T-cell (primary cell): ENCODE data around the gene WFS1. TPM values are rescaled to one million over a fixed set of nuclear protein-coding genes. Genes with fewer than 3 reads are reported as not detected.

Source experiments
- ATAC-seq, 4 experiments: fragments of 200-7000 bp in 3 of 4; fragments of 150-1000 bp in 1 of 4; cut with Tn5 transposase; replicated peaks in 1 of 4; 1 replicate in 3 of 4; 2 replicates in 1 of 4; pipeline ENCODE4 v1.10.0; 2021; ENCODE audit warnings: moderate library complexity in 3 of 4, mild to moderate bottlenecking in 2 of 4, moderate number of reproducible peaks in 1 of 4
- CTCF ChIA-PET, 2 donors: fragments of 300-600 bp; sonication (Branson Sonifier 250); formaldehyde crosslinking; loops; one replicate each; lab custom pipeline; 2022; ENCODE audit warnings: antibody characterized with exemption in 2 of 2; lab: Charles Lee
- POLR2A ChIA-PET, 2 donors: fragments of 300-600 bp; sonication (Branson Sonifier 250); formaldehyde crosslinking; loops; one replicate each; lab custom pipeline; 2022; ENCODE audit warnings: antibody characterized with exemption in 2 of 2; lab: Charles Lee
- DNase-seq, 35 experiments: peaks; one replicate each; pipeline versions ENCODE4 v3.0.0 to v3.0.0-alpha.2; 2013 to 2023
- H3K27ac ChIP-seq: one replicate; pipeline ENCODE4 v1.5.1; 2013; ENCODE audit warnings: low read length
- H3K27me3 ChIP-seq, 2 experiments: replicated peaks in 1 of 2; 1 replicate in 1 of 2; 2 replicates in 1 of 2; pipeline versions ENCODE4 v1.6.1 to v1.7.0; 2013; ENCODE audit warnings: low read length in 1 of 2, mixed read lengths in 1 of 2; ENCODE audit not compliant: control insufficient read depth in 2 of 2, insufficient read depth in 2 of 2; ENCODE audit errors: extremely low read depth in 1 of 2
- H3K36me3 ChIP-seq, 2 donors: 1 replicate in 1 of 2; 2 replicates in 1 of 2; pipeline versions ENCODE4 v1.6.1 to v1.7.0; 2013; ENCODE audit warnings: low read length in 1 of 2; ENCODE audit not compliant: control insufficient read depth in 2 of 2, insufficient read depth in 1 of 2; ENCODE audit errors: extremely low read depth in 1 of 2
- H3K4me1 ChIP-seq, 2 experiments: 1 replicate in 1 of 2; 2 replicates in 1 of 2; pipeline versions ENCODE4 v1.6.1 to v1.7.0; 2013; ENCODE audit warnings: low read length in 2 of 2, mixed read lengths in 1 of 2; ENCODE audit not compliant: insufficient read depth in 2 of 2, control insufficient read depth in 1 of 2; ENCODE audit errors: extremely low read depth in 1 of 2
- H3K4me3 ChIP-seq, 2 donors: 1 replicate in 1 of 2; 2 replicates in 1 of 2; pipeline versions ENCODE4 v1.5.1 to v1.7.0; 2013; ENCODE audit warnings: mild to moderate bottlenecking in 2 of 2, low read length in 1 of 2, moderate library complexity in 1 of 2; ENCODE audit not compliant: control insufficient read depth in 1 of 2; ENCODE audit errors: extremely low read depth in 1 of 2
- H3K9me3 ChIP-seq: 2 replicates; pipeline ENCODE4 v1.7.0; 2013
- H3K27ac Mint-ChIP-seq, 2 donors: one replicate each; pipeline ENCODE4 v1.8.0; 2020 to 2021; ENCODE audit warnings: mild to moderate bottlenecking in 2 of 2, mixed read lengths in 2 of 2
- H3K27me3 Mint-ChIP-seq, 2 donors: one replicate each; pipeline ENCODE4 v1.8.0; 2021 to 2022; ENCODE audit warnings: mixed read lengths in 2 of 2
- H3K36me3 Mint-ChIP-seq: one replicate; pipeline ENCODE4 v1.8.0; 2021; ENCODE audit warnings: mixed read lengths
- H3K4me1 Mint-ChIP-seq, 3 donors: one replicate each; pipeline ENCODE4 v1.8.0; 2020 to 2022; ENCODE audit warnings: mixed read lengths in 3 of 3, mild to moderate bottlenecking in 1 of 3
- H3K4me3 Mint-ChIP-seq, 3 donors: one replicate each; pipeline ENCODE4 v1.8.0; 2020 to 2022; ENCODE audit warnings: mild to moderate bottlenecking in 3 of 3, mixed read lengths in 3 of 3, moderate library complexity in 3 of 3
- H3K9me3 Mint-ChIP-seq, 3 donors: one replicate each; pipeline ENCODE4 v1.8.0; 2020 to 2022; ENCODE audit warnings: mixed read lengths in 3 of 3
- WGBS: methylation state at CpG from one replicate; pipeline ENCODE4 v1.1.5; 2013; ENCODE audit warnings: missing lambda C conversion rate; ENCODE audit not compliant: insufficient coverage; 5-methylcytosine and 5-hydroxymethylcytosine counted together
- total RNA-seq, 35 experiments: library from RNA in 6 of 35; stranded (reverse) in 6 of 35; fragments of 120-200 nt in 1 of 35; gene quantifications; one replicate each; pipeline versions ENCODE4 v1.2.1 to v1.2.4 and lab custom pipeline; 2013 to 2026

The WFS1 gene
- total RNA-seq, 5 donors from 2014 or later (not counting 1 experiment from before 2014, with no cell fraction given) = 3.2 to 6.2 (median 5.1) TPM

DNA sequence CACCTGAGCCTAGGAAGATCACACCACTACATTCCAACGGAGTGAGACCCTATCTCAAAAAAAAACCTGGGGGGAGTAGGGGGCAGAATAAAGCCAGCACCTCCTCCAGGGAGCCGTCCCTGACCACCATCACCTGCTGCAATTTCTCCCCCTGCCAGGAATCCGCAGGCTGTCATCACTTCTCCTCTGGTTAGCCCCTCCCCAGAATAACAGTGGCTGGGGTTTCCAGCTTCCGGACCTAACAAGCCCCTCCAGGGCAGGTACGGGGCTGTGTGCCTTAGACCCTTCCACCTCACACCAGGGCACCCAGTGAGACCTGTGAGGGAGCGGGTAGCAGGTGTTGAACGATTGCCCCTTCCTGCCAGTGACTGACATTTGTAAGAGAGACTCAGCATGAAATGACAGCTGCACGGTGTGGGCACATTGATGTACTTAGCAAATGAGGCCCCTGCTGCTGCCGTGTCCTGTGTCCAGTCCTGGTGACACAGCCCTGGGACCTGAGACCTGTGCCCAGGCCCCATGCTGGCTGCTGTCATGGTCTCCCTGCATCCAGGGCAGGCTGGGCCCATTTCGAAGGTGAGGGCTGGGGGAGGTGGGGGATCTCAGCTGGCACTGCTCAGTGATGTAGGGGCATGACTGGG is 6.7 kb upstream of the WFS1 start:
- Histone ChIP-seq H3K4me3 (no peak overlapping the region), H3K4me1 (no peaks in the 10 kb centered on the region), H3K27ac (no peak overlapping the region), H3K36me3 (no peaks in the 10 kb centered on the region), H3K9me3 (no peaks in the 10 kb centered on the region), H3K27me3 (peaks cover 0 to 42% of the 10 kb centered on the region in 2 experiments)
- Mint-ChIP-seq H3K36me3 (no peaks in the 10 kb centered on the region), H3K27me3 (peaks cover 20 to 23% of the 10 kb centered on the region in 2 donors), H3K9me3 (no peaks in the 10 kb centered on the region), H3K4me3 (no peak overlapping the region), H3K27ac (no peak overlapping the region), H3K4me1 (peaks cover 0 to 7% (median 2%) of the 10 kb centered on the region in 3 donors)
- ChIA-PET POLR2A (no interaction called here), CTCF (no interaction called here)
- WGBS = 84% methylated on average over 9 of the region's 10 CpGs
- no peak for DNase-seq
- no peak for ATAC-seq

- Histone ChIP-seq H3K4me1 (peaks cover 0 to 2% of the 10 kb centered on the region in 2 experiments), H3K4me3 (no peak overlapping the region), H3K9me3 (no peaks in the 10 kb centered on the region), H3K27me3 (peaks cover 0 to 40% of the 10 kb centered on the region in 2 experiments), H3K27ac (no peak overlapping the region), H3K36me3 (no peaks in the 10 kb centered on the region)
- Mint-ChIP-seq H3K36me3 (no peaks in the 10 kb centered on the region), H3K27ac (no peak overlapping the region), H3K9me3 (no peaks in the 10 kb centered on the region), H3K4me1 (peaks cover 0 to 11% (median 5%) of the 10 kb centered on the region in 3 donors), H3K4me3 (no peak overlapping the region), H3K27me3 (peaks cover 19 to 21% of the 10 kb centered on the region in 2 donors)
- ChIA-PET POLR2A (no interaction called here), CTCF (interaction anchor here in 1 of 2 donors (1.0 kb wide), 1 partner anchor 64 kb away, joined by 9 read pairs; no protein-coding TSS in a partner anchor)
- WGBS = 91% methylated on average over 3 of the region's 15 CpGs
- no peak for ATAC-seq
- DNase-seq = no peak
Measured at GRCh38 chr4:6263526-6264224, 6.0 kb upstream of the WFS1 start.

DNA sequence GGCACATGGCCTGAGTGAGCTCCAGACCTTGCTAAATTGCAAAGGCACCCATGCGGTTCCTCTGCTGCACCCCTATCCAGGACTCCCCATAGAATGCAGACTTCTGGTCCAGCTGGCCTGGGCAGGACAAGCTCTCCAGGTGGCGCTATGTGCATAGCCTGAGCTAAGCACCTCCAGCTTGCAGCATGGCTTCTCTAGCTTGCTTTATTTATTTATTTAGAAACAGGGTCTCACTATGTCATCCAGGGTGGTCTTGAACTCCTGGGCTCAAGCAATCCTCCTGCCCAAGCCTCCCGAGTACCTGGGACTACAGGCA is 5.5 kb upstream of the WFS1 start:
- Mint-ChIP-seq H3K36me3 (no peaks in the 10 kb centered on the region), H3K27me3 (peaks cover 19% of the 10 kb centered on the region in 2 donors), H3K4me3 (no peak overlapping the region), H3K9me3 (no peaks in the 10 kb centered on the region), H3K27ac (no peak overlapping the region), H3K4me1 (peaks cover 5 to 16% (median 10%) of the 10 kb centered on the region in 3 donors)
- no peak overlapping the region for H3K27ac ChIP-seq
- ChIA-PET POLR2A (no interaction called here), CTCF (interaction anchor here in 1 of 2 donors (1.0 kb wide), 1 partner anchor 63 kb away, joined by 9 read pairs; no protein-coding TSS in a partner anchor)
- H3K9me3 ChIP-seq = no peaks in the 10 kb centered on the region
- WGBS = 71% methylated on average over 3 of the region's 3 CpGs
- H3K36me3 ChIP-seq = no peaks in the 10 kb centered on the region
- DNase-seq (peak in 5 of 35 experiments; percentile 10 to 38 (median 16)), ATAC-seq (peak in 1 of 4 experiments; percentile 44)
- peaks cover 4 to 7% of the 10 kb centered on the region in 2 experiments for H3K4me1 ChIP-seq
- peaks cover 0 to 45% of the 10 kb centered on the region in 2 experiments for H3K27me3 ChIP-seq
- no peak overlapping the region for H3K4me3 ChIP-seq

GRCh38 chr4:6265546-6265945 is 4.1 kb upstream of the WFS1 start:
- H3K9me3 ChIP-seq = no peaks in the 10 kb centered on the region
- H3K27ac ChIP-seq = no peak overlapping the region
- Mint-ChIP-seq H3K27me3 (peaks cover 14 to 16% of the 10 kb centered on the region in 2 donors), H3K36me3 (no peaks in the 10 kb centered on the region), H3K9me3 (no peaks in the 10 kb centered on the region), H3K4me3 (no peak overlapping the region), H3K4me1 (peaks cover 8 to 19% (median 12%) of the 10 kb centered on the region in 3 donors), H3K27ac (no peak overlapping the region)
- ATAC-seq = no peak
- DNase-seq = no peak
- peaks cover 0 to 43% of the 10 kb centered on the region in 2 experiments for H3K27me3 ChIP-seq
- no peaks in the 10 kb centered on the region for H3K36me3 ChIP-seq
- H3K4me1 ChIP-seq = peaks cover 4 to 13% of the 10 kb centered on the region in 2 experiments
- ChIA-PET CTCF (interaction anchor here in 1 of 2 donors (0.6 kb wide), 1 partner anchor 106 kb away, joined by 3 read pairs; no protein-coding TSS in a partner anchor), POLR2A (no interaction called here)
- 95% methylated on average over 3 of the region's 3 CpGs for WGBS
- H3K4me3 ChIP-seq = no peak overlapping the region

- H3K4me3 Mint-ChIP-seq = no peak overlapping the region
Measured at GRCh38 chr4:6267573-6267972, 2.1 kb upstream of the WFS1 start.

More at GRCh38 chr4:6267573-6267972, 2.1 kb upstream of the WFS1 start:
- ChIA-PET CTCF (no interaction called here), POLR2A (interaction anchor here (0.7 to 0.8 kb wide), 2 partner anchors 67 to 718 kb away, joined by 4 to 5 read pairs; partner anchors contain the start of gene JAKMIP1 (in 1 of the 2))
- no peaks in the 10 kb centered on the region for H3K9me3 ChIP-seq
- no peak overlapping the region for H3K27ac ChIP-seq
- no peak for DNase-seq
- H3K4me3 ChIP-seq = no peak overlapping the region
- Mint-ChIP-seq H3K27ac (no peak overlapping the region), H3K27me3 (peaks cover 0 to 8% of the 10 kb centered on the region in 2 donors), H3K9me3 (no peaks in the 10 kb centered on the region), H3K36me3 (no peaks in the 10 kb centered on the region), H3K4me1 (peaks cover 14 to 29% (median 17%) of the 10 kb centered on the region in 3 donors)
- ATAC-seq = no peak
- H3K4me1 ChIP-seq = peaks cover 4 to 21% of the 10 kb centered on the region in 2 experiments
- no CpG with 5 or more reads among the region's 3 CpGs for WGBS
- no peaks in the 10 kb centered on the region for H3K36me3 ChIP-seq
- peaks cover 0 to 39% of the 10 kb centered on the region in 2 experiments for H3K27me3 ChIP-seq
